ENCODE data around the gene CRAT.

Gene CRAT

GRCh38 chr9:129145316-129145715 lies 34.7 kb upstream of the CRAT start:
- peak overlapping the region; percentile 41 for H3K9ac ChIP-seq (ENCODE audit: low read depth, low read length)
- H3K36me3 ChIP-seq (ENCODE audit: insufficient read depth, low read length) = peaks cover 33% of the 10 kb centered on the region
- H3K27me3 ChIP-seq (ENCODE audit: insufficient read depth, low read length) = no peaks in the 10 kb centered on the region
- WGBS = 91% methylated on average over 2 of the region's 2 CpGs
- H3K4me3 ChIP-seq (ENCODE audit: low read length) = no peak overlapping the region
- H3K4me1 ChIP-seq (ENCODE audit: insufficient read depth, low read length) = peaks cover 49% of the 10 kb centered on the region
- no peaks in the 10 kb centered on the region for H3K9me3 ChIP-seq (ENCODE audit: insufficient read depth, low read depth, low read length)
- peak overlapping the region; percentile 80 for H3K27ac ChIP-seq (ENCODE audit: low read depth, low read length)

- Histone ChIP-seq H3K36me3 (ENCODE audit: insufficient read depth, low read length) (peaks cover 21% of the 10 kb centered on the region), H3K4me3 (ENCODE audit: low read length) (no peak overlapping the region), H3K4me1 (ENCODE audit: insufficient read depth, low read length) (peaks cover 58% of the 10 kb centered on the region), H3K27me3 (ENCODE audit: insufficient read depth, low read length) (no peaks in the 10 kb centered on the region), H3K9me3 (ENCODE audit: insufficient read depth, low read depth, low read length) (no peaks in the 10 kb centered on the region), H3K27ac (ENCODE audit: low read depth, low read length) (peak overlapping the region; percentile 69), H3K9ac (ENCODE audit: low read depth, low read length) (peak overlapping the region; percentile 27; the same call in 1 of the 2 replicates)
- 44% methylated on average over 14 of the region's 14 CpGs for WGBS
Measured at GRCh38 chr9:129143031-129143927, 32.7 kb upstream of the CRAT start.

GRCh38 chr9:129142138-129142935 lies 31.7 kb upstream of the CRAT start:
- Histone ChIP-seq H3K27me3 (ENCODE audit: insufficient read depth, low read length) (no peaks in the 10 kb centered on the region), H3K9ac (ENCODE audit: low read depth, low read length) (no peak overlapping the region), H3K4me1 (ENCODE audit: insufficient read depth, low read length) (peaks cover 58% of the 10 kb centered on the region), H3K27ac (ENCODE audit: low read depth, low read length) (peak overlapping the region; percentile 45), H3K9me3 (ENCODE audit: insufficient read depth, low read depth, low read length) (no peaks in the 10 kb centered on the region), H3K4me3 (ENCODE audit: low read length) (no peak overlapping the region), H3K36me3 (ENCODE audit: insufficient read depth, low read length) (peaks cover 28% of the 10 kb centered on the region)
- WGBS = 83% methylated on average over 15 of the region's 15 CpGs

GRCh38 chr9:129141066-129142041 lies 30.8 kb upstream of the CRAT start:
- peak overlapping the region; percentile 91 for H3K9ac ChIP-seq (ENCODE audit: low read depth, low read length)

GRCh38 chr9:129140397-129141065 lies 29.9 kb upstream of the CRAT start:
- H3K4me1 ChIP-seq (ENCODE audit: insufficient read depth, low read length) = peaks cover 46% of the 10 kb centered on the region
- peaks cover 44% of the 10 kb centered on the region for H3K36me3 ChIP-seq (ENCODE audit: insufficient read depth, low read length)
- 17% methylated on average over 8 of the region's 8 CpGs for WGBS

More at GRCh38 chr9:129141066-129142041, 30.8 kb upstream of the CRAT start:
- H3K9me3 ChIP-seq (ENCODE audit: insufficient read depth, low read depth, low read length) = no peaks in the 10 kb centered on the region
- 59% methylated on average over 12 of the region's 13 CpGs for WGBS
- no peaks in the 10 kb centered on the region for H3K27me3 ChIP-seq (ENCODE audit: insufficient read depth, low read length)
- H3K4me1 ChIP-seq (ENCODE audit: insufficient read depth, low read length) = peaks cover 54% of the 10 kb centered on the region
- H3K27ac ChIP-seq (ENCODE audit: low read depth, low read length) = peak overlapping the region; percentile 100
- H3K36me3 ChIP-seq (ENCODE audit: insufficient read depth, low read length) = peaks cover 38% of the 10 kb centered on the region
- H3K4me3 ChIP-seq (ENCODE audit: low read length) = peak overlapping the region; percentile 35; the same call in 1 of the 2 replicates

GRCh38 chr9:129139993-129140396 lies 29.4 kb upstream of the CRAT start:
- H3K36me3 ChIP-seq (ENCODE audit: insufficient read depth, low read length) = peaks cover 47% of the 10 kb centered on the region
- no peaks in the 10 kb centered on the region for H3K9me3 ChIP-seq (ENCODE audit: insufficient read depth, low read depth, low read length)
- peak overlapping the region; percentile 91 for H3K9ac ChIP-seq (ENCODE audit: low read depth, low read length)
- WGBS = under 1% methylated on average over 9 of the region's 11 CpGs
- peaks cover 41% of the 10 kb centered on the region for H3K4me1 ChIP-seq (ENCODE audit: insufficient read depth, low read length)
- H3K27ac ChIP-seq (ENCODE audit: low read depth, low read length) = peak overlapping the region; percentile 100
- peak overlapping the region; percentile 45 for H3K4me3 ChIP-seq (ENCODE audit: low read length)
- H3K27me3 ChIP-seq (ENCODE audit: insufficient read depth, low read length) = no peaks in the 10 kb centered on the region

More at GRCh38 chr9:129140397-129141065, 29.9 kb upstream of the CRAT start:
- H3K27ac ChIP-seq (ENCODE audit: low read depth, low read length) = peak overlapping the region; percentile 100
- H3K9ac ChIP-seq (ENCODE audit: low read depth, low read length) = peak overlapping the region; percentile 91
- no peaks in the 10 kb centered on the region for H3K9me3 ChIP-seq (ENCODE audit: insufficient read depth, low read depth, low read length)
- H3K4me3 ChIP-seq (ENCODE audit: low read length) = peak overlapping the region; percentile 45
- no peaks in the 10 kb centered on the region for H3K27me3 ChIP-seq (ENCODE audit: insufficient read depth, low read length)

- H3K9ac ChIP-seq (ENCODE audit: low read depth, low read length) = peak overlapping the region; percentile 91
- no peaks in the 10 kb centered on the region for H3K27me3 ChIP-seq (ENCODE audit: insufficient read depth, low read length)
- peaks cover 52% of the 10 kb centered on the region for H3K36me3 ChIP-seq (ENCODE audit: insufficient read depth, low read length)
- 14% methylated on average over 13 of the region's 13 CpGs for WGBS
- no peaks in the 10 kb centered on the region for H3K9me3 ChIP-seq (ENCODE audit: insufficient read depth, low read depth, low read length)
- peaks cover 41% of the 10 kb centered on the region for H3K4me1 ChIP-seq (ENCODE audit: insufficient read depth, low read length)
- peak overlapping the region; percentile 100 for H3K27ac ChIP-seq (ENCODE audit: low read depth, low read length)
- H3K4me3 ChIP-seq (ENCODE audit: low read length) = peak overlapping the region; percentile 33
Measured at GRCh38 chr9:129139233-129139992, 28.8 kb upstream of the CRAT start.

GRCh38 chr9:129138476-129139232 lies 28.1 kb upstream of the CRAT start:
- H3K9me3 ChIP-seq (ENCODE audit: insufficient read depth, low read depth, low read length) = no peaks in the 10 kb centered on the region
- peaks cover 36% of the 10 kb centered on the region for H3K4me1 ChIP-seq (ENCODE audit: insufficient read depth, low read length)
- H3K9ac ChIP-seq (ENCODE audit: low read depth, low read length) = no peak overlapping the region
- H3K4me3 ChIP-seq (ENCODE audit: low read length) = no peak overlapping the region
- H3K27me3 ChIP-seq (ENCODE audit: insufficient read depth, low read length) = no peaks in the 10 kb centered on the region
- H3K27ac ChIP-seq (ENCODE audit: low read depth, low read length) = peak overlapping the region; percentile 54
- 78% methylated on average over 21 of the region's 21 CpGs for WGBS
- peaks cover 51% of the 10 kb centered on the region for H3K36me3 ChIP-seq (ENCODE audit: insufficient read depth, low read length)

- 93% methylated on average over 9 of the region's 9 CpGs for WGBS
- no peak overlapping the region for H3K9ac ChIP-seq (ENCODE audit: low read depth, low read length)
Measured at GRCh38 chr9:129138144-129138462, 27.5 kb upstream of the CRAT start.

More at GRCh38 chr9:129138144-129138462, 27.5 kb upstream of the CRAT start:
- Histone ChIP-seq H3K9me3 (ENCODE audit: insufficient read depth, low read depth, low read length) (no peaks in the 10 kb centered on the region), H3K36me3 (ENCODE audit: insufficient read depth, low read length) (peaks cover 52% of the 10 kb centered on the region), H3K4me1 (ENCODE audit: insufficient read depth, low read length) (peaks cover 31% of the 10 kb centered on the region), H3K27me3 (ENCODE audit: insufficient read depth, low read length) (no peaks in the 10 kb centered on the region), H3K4me3 (ENCODE audit: low read length) (no peak overlapping the region), H3K27ac (ENCODE audit: low read depth, low read length) (peak overlapping the region; percentile 54; the same call in 1 of the 2 replicates)
